ENCODE measurements around the gene FAM83G.
"Not testable (repeated sequence)": the region's sequence is repeated elsewhere in the genome, so short reads cannot be mapped to it uniquely, and the experiment has no call there.

Gene FAM83G

GRCh38 chr17:19004421-19005136 lies at the start of gene FAM83G:
FAM83G (minus strand) TSS chr17:19004764; CDS start chr17:19004041, 723 bp downstream.
- peak; percentile 72 for DNase-seq

GRCh38 chr17:19048826-19049225 lies 44.3 kb upstream of the FAM83G start:
- DNase-seq, result not testable (repeated sequence)

GRCh38 chr17:19047510-19047909 lies 42.9 kb upstream of the FAM83G start:
- not testable (repeated sequence) for DNase-seq

- DNase-seq, result not testable (repeated sequence)
Measured at GRCh38 chr17:19046782-19047375, 42.3 kb upstream of the FAM83G start, which contains the start of gene GRAP. GRAP (minus strand) TSS chr17:19046957; CDS start chr17:19046926, 31 bp downstream.

GRCh38 chr17:19044643-19045042 lies 40.1 kb upstream of the FAM83G start:
- DNase-seq, result not testable (repeated sequence)

- not testable (repeated sequence) for DNase-seq
Measured at GRCh38 chr17:19043032-19043431, 38.5 kb upstream of the FAM83G start.

- DNase-seq, result not testable (repeated sequence)
Measured at GRCh38 chr17:19042369-19042768, 37.8 kb upstream of the FAM83G start.

GRCh38 chr17:19041871-19042270 lies 37.3 kb upstream of the FAM83G start:
- DNase-seq, result not testable (repeated sequence)

- not testable (repeated sequence) for DNase-seq
Measured at GRCh38 chr17:19040350-19040749, 35.8 kb upstream of the FAM83G start.

- not testable (repeated sequence) for DNase-seq
Measured at GRCh38 chr17:19038730-19039129, 34.2 kb upstream of the FAM83G start.

- DNase-seq, result not testable (repeated sequence)
Measured at GRCh38 chr17:19038007-19038406, 33.4 kb upstream of the FAM83G start.

- not testable (repeated sequence) for DNase-seq
Measured at GRCh38 chr17:19037547-19037946, 33.0 kb upstream of the FAM83G start.

GRCh38 chr17:19036186-19036585 lies 31.6 kb upstream of the FAM83G start:
- DNase-seq, result not testable (repeated sequence)

- DNase-seq, result not testable (repeated sequence)
Measured at GRCh38 chr17:19032377-19032988, 27.9 kb upstream of the FAM83G start.

- not testable (repeated sequence) for DNase-seq
Measured at GRCh38 chr17:19031729-19032128, 27.2 kb upstream of the FAM83G start.

- DNase-seq, result not testable (repeated sequence)
Measured at GRCh38 chr17:19030771-19031449, 26.3 kb upstream of the FAM83G start.

- DNase-seq, result not testable (repeated sequence)
Measured at GRCh38 chr17:19029740-19030139, 25.2 kb upstream of the FAM83G start.

GRCh38 chr17:19028671-19029070 lies 24.1 kb upstream of the FAM83G start:
- DNase-seq, result not testable (repeated sequence)

GRCh38 chr17:19024101-19025078 lies 19.8 kb upstream of the FAM83G start:
- peak; percentile 63 for DNase-seq

- DNase-seq, result no peak
Measured at GRCh38 chr17:19023209-19023999, 18.8 kb upstream of the FAM83G start.

- no peak for DNase-seq
Measured at GRCh38 chr17:19022747-19023146, 18.2 kb upstream of the FAM83G start.

Data from T1000 (cell line).